Measurements from ENCODE around the gene PSEN1.

The PSEN1 gene

DNA sequence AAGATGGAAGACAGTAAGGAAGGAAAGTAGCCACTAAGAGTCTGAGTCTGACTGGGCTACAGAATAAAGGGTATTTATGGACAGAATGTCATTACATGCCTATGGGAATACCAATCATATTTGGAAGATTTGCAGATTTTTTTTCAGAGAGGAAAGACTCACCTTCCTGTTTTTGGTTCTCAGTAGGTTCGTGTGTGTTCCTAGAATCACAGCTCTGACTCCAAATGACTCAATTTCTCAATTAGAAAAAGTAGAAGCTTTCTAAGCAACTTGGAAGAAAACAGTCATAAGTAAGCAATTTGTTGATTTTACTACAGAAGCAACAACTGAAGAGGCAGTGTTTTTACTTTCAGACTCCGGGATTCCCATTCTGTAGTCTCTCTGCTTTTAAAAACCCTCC, 85.6 kb downstream of the PSEN1 start:
- Histone ChIP-seq H3K4ac (ENCODE audit: low read depth, low read length) (no peak overlapping the region), H3K4me2 (ENCODE audit: low read length) (no peak overlapping the region), H2AK5ac (ENCODE audit: low read length) (no peak overlapping the region), H3K9me3 (ENCODE audit: insufficient read depth, low read depth, low read length) (no peaks in the 10 kb centered on the region), H2BK120ac (ENCODE audit: insufficient read depth, low read length, poor library complexity) (no peak overlapping the region), H3K23ac (ENCODE audit: low read length) (no peak overlapping the region), H3K18ac (ENCODE audit: low read length) (no peak overlapping the region), H4K12ac (ENCODE audit: low read depth, low read length) (no peak overlapping the region), H3K79me1 (ENCODE audit: low read length) (no peaks in the 10 kb centered on the region), H2BK5ac (ENCODE audit: low read depth, low read length, poor library complexity) (no peak overlapping the region), H3K14ac (ENCODE audit: low read length) (no peak overlapping the region), H3K4me1 (ENCODE audit: control insufficient read depth in 1 of 2, insufficient read depth in 2 of 2, low read length in 2 of 2) (peaks cover 0 to 2% of the 10 kb centered on the region in 2 experiments), H3K27me3 (ENCODE audit: insufficient read depth, low read length) (no peaks in the 10 kb centered on the region), H3K4me3 (ENCODE audit: low read depth, low read length) (no peak overlapping the region), H3K79me2 (ENCODE audit: control insufficient read depth, insufficient read depth, low read length, poor library complexity) (no peaks in the 10 kb centered on the region), H4K8ac (ENCODE audit: low read depth, low read length) (no peak overlapping the region), H3K9ac (ENCODE audit: low read length) (no peak overlapping the region), H2AFZ (ENCODE audit: insufficient read depth, low read length, poor library complexity) (no peak overlapping the region), H3K36me3 (ENCODE audit: control insufficient read depth in 1 of 2, insufficient read depth in 2 of 2, low read length in 2 of 2) (peaks cover 14 to 21% of the 10 kb centered on the region in 2 experiments), H4K91ac (ENCODE audit: low read depth, low read length) (no peak overlapping the region), H3K27ac (ENCODE audit: low read depth, low read length) (no peak overlapping the region), H2BK12ac (ENCODE audit: low read length) (no peak overlapping the region)
- peak in 1 of 2 donors; percentile 71 for DNase-seq
- no CpG with 5 or more reads among the region's 2 CpGs for WGBS (ENCODE audit: extremely low coverage, insufficient coverage, insufficient read length)

DNA sequence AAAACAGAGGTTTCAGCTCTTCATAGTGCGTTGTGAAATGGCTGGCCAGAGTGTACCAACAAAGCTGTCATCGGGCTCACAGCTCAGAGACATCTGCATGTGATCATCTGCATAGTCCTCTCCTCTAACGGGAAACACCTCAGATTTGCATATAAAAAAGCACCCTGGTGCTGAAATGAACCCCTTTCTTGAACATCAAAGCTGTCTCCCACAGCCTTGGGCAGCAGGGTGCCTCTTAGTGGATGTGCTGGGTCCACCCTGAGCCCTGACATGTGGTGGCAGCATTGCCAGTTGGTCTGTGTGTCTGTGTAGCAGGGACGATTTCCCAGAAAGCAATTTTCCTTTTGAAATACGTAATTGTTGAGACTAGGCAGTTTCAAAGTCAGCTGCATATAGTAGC, 86.7 kb downstream of the PSEN1 start:
- Histone ChIP-seq H4K91ac (ENCODE audit: low read depth, low read length) (no peak overlapping the region), H3K9ac (ENCODE audit: low read length) (no peak overlapping the region), H3K36me3 (ENCODE audit: control insufficient read depth in 1 of 2, insufficient read depth in 2 of 2, low read length in 2 of 2) (peaks cover 10 to 18% of the 10 kb centered on the region in 2 experiments), H3K4me2 (ENCODE audit: low read length) (no peak overlapping the region), H4K12ac (ENCODE audit: low read depth, low read length) (no peak overlapping the region), H3K4me1 (ENCODE audit: control insufficient read depth in 1 of 2, insufficient read depth in 2 of 2, low read length in 2 of 2) (peaks cover 0 to 4% of the 10 kb centered on the region in 2 experiments), H2BK5ac (ENCODE audit: low read depth, low read length, poor library complexity) (no peak overlapping the region), H2BK12ac (ENCODE audit: low read length) (no peak overlapping the region), H3K9me3 (ENCODE audit: insufficient read depth, low read depth, low read length) (no peaks in the 10 kb centered on the region), H3K27ac (ENCODE audit: low read depth, low read length) (no peak overlapping the region), H3K4me3 (ENCODE audit: low read depth, low read length) (no peak overlapping the region), H3K18ac (ENCODE audit: low read length) (no peak overlapping the region), H2AK5ac (ENCODE audit: low read length) (no peak overlapping the region), H2AFZ (ENCODE audit: insufficient read depth, low read length, poor library complexity) (no peak overlapping the region), H2BK120ac (ENCODE audit: insufficient read depth, low read length, poor library complexity) (no peak overlapping the region), H3K14ac (ENCODE audit: low read length) (no peak overlapping the region), H3K27me3 (ENCODE audit: insufficient read depth, low read length) (no peaks in the 10 kb centered on the region), H3K79me2 (ENCODE audit: control insufficient read depth, insufficient read depth, low read length, poor library complexity) (no peaks in the 10 kb centered on the region), H4K8ac (ENCODE audit: low read depth, low read length) (no peak overlapping the region), H3K79me1 (ENCODE audit: low read length) (no peaks in the 10 kb centered on the region), H3K4ac (ENCODE audit: low read depth, low read length) (no peak overlapping the region), H3K23ac (ENCODE audit: low read length) (no peak overlapping the region)
- DNase-seq: peak in 1 of 2 donors; percentile 30
- no CpG with 5 or more reads among the region's 5 CpGs for WGBS (ENCODE audit: extremely low coverage, insufficient coverage, insufficient read length)

- Histone ChIP-seq H3K9ac (ENCODE audit: low read length) (no peak overlapping the region), H3K23ac (ENCODE audit: low read length) (no peak overlapping the region), H2AFZ (ENCODE audit: insufficient read depth, low read length, poor library complexity) (no peak overlapping the region), H3K4me3 (ENCODE audit: low read depth, low read length) (no peak overlapping the region), H3K4me2 (ENCODE audit: low read length) (no peak overlapping the region), H4K12ac (ENCODE audit: low read depth, low read length) (no peak overlapping the region), H3K9me3 (ENCODE audit: insufficient read depth, low read depth, low read length) (no peaks in the 10 kb centered on the region), H3K27me3 (ENCODE audit: insufficient read depth, low read length) (no peaks in the 10 kb centered on the region), H3K79me2 (ENCODE audit: control insufficient read depth, insufficient read depth, low read length, poor library complexity) (no peaks in the 10 kb centered on the region), H3K4me1 (ENCODE audit: control insufficient read depth in 1 of 2, insufficient read depth in 2 of 2, low read length in 2 of 2) (peaks cover 0 to 4% of the 10 kb centered on the region in 2 experiments), H2BK5ac (ENCODE audit: low read depth, low read length, poor library complexity) (no peak overlapping the region), H3K4ac (ENCODE audit: low read depth, low read length) (no peak overlapping the region), H3K36me3 (ENCODE audit: control insufficient read depth in 1 of 2, insufficient read depth in 2 of 2, low read length in 2 of 2) (peaks cover 3 to 14% of the 10 kb centered on the region in 2 experiments), H4K91ac (ENCODE audit: low read depth, low read length) (no peak overlapping the region), H3K14ac (ENCODE audit: low read length) (no peak overlapping the region), H3K18ac (ENCODE audit: low read length) (no peak overlapping the region), H3K79me1 (ENCODE audit: low read length) (no peaks in the 10 kb centered on the region), H2BK120ac (ENCODE audit: insufficient read depth, low read length, poor library complexity) (no peak overlapping the region), H2AK5ac (ENCODE audit: low read length) (no peak overlapping the region), H4K8ac (ENCODE audit: low read depth, low read length) (no peak overlapping the region), H2BK12ac (ENCODE audit: low read length) (no peak overlapping the region), H3K27ac (ENCODE audit: low read depth, low read length) (no peak overlapping the region)
- WGBS (ENCODE audit: extremely low coverage, insufficient coverage, insufficient read length): no CpG with 5 or more reads among the region's 4 CpGs
- DNase-seq: peak in 1 of 2 donors; percentile 30
These were observed 89.2 kb downstream of the PSEN1 start for GRCh38 chr14:73225496-73225895.

GRCh38 chr14:73227812-73228781, 91.8 kb downstream of the PSEN1 start:
- WGBS (ENCODE audit: extremely low coverage, insufficient coverage, insufficient read length): no CpG with 5 or more reads among the region's 25 CpGs

More at GRCh38 chr14:73227812-73228781, 91.8 kb downstream of the PSEN1 start:
- no peak overlapping the region for H4K91ac ChIP-seq (ENCODE audit: low read depth, low read length)
- H3K4me3 ChIP-seq (ENCODE audit: low read depth, low read length): no peak overlapping the region
- H4K12ac ChIP-seq (ENCODE audit: low read depth, low read length): no peak overlapping the region
- H2AFZ ChIP-seq (ENCODE audit: insufficient read depth, low read length, poor library complexity): no peak overlapping the region
- H3K4me2 ChIP-seq (ENCODE audit: low read length): no peak overlapping the region
- peaks cover 0 to 2% of the 10 kb centered on the region in 2 experiments for H3K4me1 ChIP-seq (ENCODE audit: control insufficient read depth in 1 of 2, insufficient read depth in 2 of 2, low read length in 2 of 2)
- no peak overlapping the region for H2BK12ac ChIP-seq (ENCODE audit: low read length)
- H3K27ac ChIP-seq (ENCODE audit: low read depth, low read length): no peak overlapping the region
- no peak overlapping the region for H4K8ac ChIP-seq (ENCODE audit: low read depth, low read length)
- H3K79me2 ChIP-seq (ENCODE audit: control insufficient read depth, insufficient read depth, low read length, poor library complexity): no peaks in the 10 kb centered on the region
- no peak overlapping the region for H2AK5ac ChIP-seq (ENCODE audit: low read length)
- DNase-seq: peak; percentile 87 to 92
- H2BK120ac ChIP-seq (ENCODE audit: insufficient read depth, low read length, poor library complexity): no peak overlapping the region
- H3K36me3 ChIP-seq (ENCODE audit: control insufficient read depth in 1 of 2, insufficient read depth in 2 of 2, low read length in 2 of 2): peaks cover 1 to 10% of the 10 kb centered on the region in 2 experiments
- H3K9me3 ChIP-seq (ENCODE audit: insufficient read depth, low read depth, low read length): no peaks in the 10 kb centered on the region
- no peak overlapping the region for H3K9ac ChIP-seq (ENCODE audit: low read length)
- peaks cover 2% of the 10 kb centered on the region for H3K27me3 ChIP-seq (ENCODE audit: insufficient read depth, low read length)
- no peak overlapping the region for H3K23ac ChIP-seq (ENCODE audit: low read length)
- H3K18ac ChIP-seq (ENCODE audit: low read length): no peak overlapping the region
- no peaks in the 10 kb centered on the region for H3K79me1 ChIP-seq (ENCODE audit: low read length)
- H2BK5ac ChIP-seq (ENCODE audit: low read depth, low read length, poor library complexity): no peak overlapping the region
- no peak overlapping the region for H3K4ac ChIP-seq (ENCODE audit: low read depth, low read length)
- no peak overlapping the region for H3K14ac ChIP-seq (ENCODE audit: low read length)

Measured in trophoblast cell (in vitro differentiated cells and primary cell).